GM23338 (cell line): ENCODE data around the gene TENT4B. TPM values are rescaled to one million over a fixed set of nuclear protein-coding genes. Genes with fewer than 3 reads are reported as not detected.

Experiments used
- ATAC-seq: fragments of 200-7000 bp; cut with Tn5 transposase; 3 replicates; pipeline ENCODE4 v1.9.1; 2020
- DNase-seq: peaks from one replicate; pipeline ENCODE4 v3.0.0-alpha.2; 2015; ENCODE audit warnings: low spot score
- H2AFZ ChIP-seq: fragments of 200-600 bp; sonication (generic); 2 replicates; pipeline ENCODE4 v1.8.0; 2016; ENCODE audit warnings: antibody characterized with exemption, mild to moderate bottlenecking, moderate library complexity
- H3F3A ChIP-seq: fragments of 200-600 bp; sonication (generic); replicated peaks from 2 replicates; pipeline ENCODE4 v1.8.0; 2017; ENCODE audit warnings: antibody characterized with exemption, mixed run types, low read depth
- H3K27ac ChIP-seq: fragments of 200-600 bp; sonication (generic); 2 replicates; pipeline ENCODE4 v1.6.1; 2016; ENCODE audit warnings: low read depth
- H3K27me3 ChIP-seq: fragments of 200-600 bp; sonication (generic); 2 replicates; pipeline ENCODE4 v1.8.0; 2016; ENCODE audit warnings: mild to moderate bottlenecking, mixed run types, moderate library complexity; ENCODE audit not compliant: insufficient read depth
- H3K36me3 ChIP-seq: fragments of 200-600 bp; sonication (generic); 2 replicates; pipeline ENCODE4 v1.8.0; 2016; ENCODE audit warnings: mild to moderate bottlenecking; ENCODE audit not compliant: insufficient read depth
- H3K4me1 ChIP-seq: fragments of 200-600 bp; sonication (generic); 2 replicates; pipeline ENCODE4 v1.8.0; 2016; ENCODE audit warnings: mild to moderate bottlenecking, moderate library complexity; ENCODE audit not compliant: insufficient read depth
- H3K4me2 ChIP-seq: fragments of 200-600 bp; sonication (generic); 2 replicates; pipeline ENCODE4 v1.7.1; 2017; ENCODE audit warnings: mixed run types
- H3K4me3 ChIP-seq: fragments of 200-600 bp; sonication (generic); 2 replicates; pipeline ENCODE4 v1.6.1; 2016; ENCODE audit warnings: mixed run types
- H3K79me2 ChIP-seq: fragments of 200-600 bp; sonication (generic); replicated peaks from 2 replicates; pipeline ENCODE4 v1.8.0; 2017; ENCODE audit warnings: mild to moderate bottlenecking; ENCODE audit not compliant: insufficient read depth
- H3K9me2 ChIP-seq: fragments of 200-600 bp; sonication (generic); 2 replicates; pipeline ENCODE4 v1.8.0; 2017; ENCODE audit not compliant: insufficient read depth
- H4K20me1 ChIP-seq: fragments of 200-600 bp; sonication (generic); replicated peaks from 2 replicates; pipeline ENCODE4 v1.8.0; 2017; ENCODE audit warnings: mild to moderate bottlenecking; ENCODE audit not compliant: insufficient read depth
- H3K27ac Mint-ChIP-seq: 2 replicates; pipeline ENCODE4 v1.8.0; 2020; ENCODE audit warnings: inconsistent platforms, mild to moderate bottlenecking, moderate library complexity, mixed read lengths
- H3K27me3 Mint-ChIP-seq: 3 replicates; pipeline ENCODE4 v1.8.0; 2022; ENCODE audit warnings: low read depth, mild to moderate bottlenecking, moderate library complexity, mixed read lengths, inconsistent platforms; ENCODE audit not compliant: insufficient read depth, poor library complexity
- H3K36me3 Mint-ChIP-seq: 3 replicates; pipeline ENCODE4 v1.8.0; 2021; ENCODE audit warnings: low read depth, mild to moderate bottlenecking, inconsistent platforms, moderate library complexity, mixed read lengths
- H3K4me1 Mint-ChIP-seq: 3 replicates; pipeline ENCODE4 v1.8.0; 2020; ENCODE audit warnings: mild to moderate bottlenecking, inconsistent platforms, mixed read lengths
- H3K4me3 Mint-ChIP-seq: 3 replicates; pipeline ENCODE4 v1.8.0; 2021; ENCODE audit warnings: moderate library complexity, mild to moderate bottlenecking, inconsistent platforms, mixed read lengths
- H3K9me3 Mint-ChIP-seq: 3 replicates; pipeline ENCODE4 v1.8.0; 2020; ENCODE audit warnings: moderate library complexity, mild to moderate bottlenecking, inconsistent platforms, mixed read lengths
- CREB1 ChIP-seq: fragments of 250-450 bp; sonication (Bioruptor Pico); IDR thresholded peaks from 2 replicates; pipeline ENCODE4 v1.5.0; 2020; ENCODE audit warnings: low read depth, mild to moderate bottlenecking, moderate library complexity
- EZH2 ChIP-seq: fragments of 200-600 bp; sonication (generic); IDR thresholded peaks from one replicate; pipeline ENCODE4 v1.8.0; 2017; ENCODE audit warnings: antibody characterized with exemption, mild to moderate bottlenecking, low read depth; ENCODE audit not compliant: unreplicated experiment
- EZH2phosphoT487 ChIP-seq: fragments of 200-600 bp; sonication (generic); IDR thresholded peaks from one replicate; pipeline ENCODE4 v1.8.1; 2018; ENCODE audit warnings: antibody characterized with exemption; ENCODE audit not compliant: unreplicated experiment
- JUNB ChIP-seq: IDR thresholded peaks from one replicate; pipeline ENCODE4 v1.6.1; 2016; ENCODE audit warnings: antibody characterized with exemption; ENCODE audit not compliant: unreplicated experiment
- NANOG ChIP-seq: IDR thresholded peaks from 2 replicates; pipeline ENCODE4 v1.6.1; 2016; ENCODE audit warnings: antibody characterized with exemption, borderline replicate concordance
- POLR2AphosphoS5 ChIP-seq: IDR thresholded peaks from 2 replicates; pipeline ENCODE4 v1.6.1; 2016; ENCODE audit warnings: antibody characterized with exemption, low read depth
- STAT1 ChIP-seq: IDR thresholded peaks from one replicate; pipeline ENCODE4 v1.6.1; 2016; ENCODE audit warnings: antibody characterized with exemption; ENCODE audit not compliant: unreplicated experiment
- ZNF114 ChIP-seq: fragments of 250-450 bp; sonication (Bioruptor Pico); IDR thresholded peaks from 2 replicates; pipeline ENCODE4 v1.5.0; 2020; ENCODE audit warnings: mild to moderate bottlenecking, moderate library complexity
- ZNF331 ChIP-seq: fragments of 250-450 bp; sonication (Bioruptor Pico); IDR thresholded peaks from 2 replicates; pipeline ENCODE4 v1.5.0; 2020; ENCODE audit warnings: low read depth, mild to moderate bottlenecking, moderate library complexity
- polyA plus RNA-seq: library from polyadenylated mRNA; unstranded; fragments of >200 nt; fragmentation: Nextera tagmentation; extraction: Ambion mirVana; gene quantifications from 2 replicates; pipeline ENCODE4 v1.2.1, GENCODE V29; 2016
- total RNA-seq: library from RNA; depleted of rRNA; stranded (reverse); fragments of >200 nt; shearing (Covaris generic); gene quantifications from 2 replicates; pipeline ENCODE4 v1.2.3, GENCODE V29; 2014
- TF ChIP-seq, protein P1 (sequence below): IDR thresholded peaks from 2 replicates; pipeline ENCODE4 v1.6.1; 2016; ENCODE audit warnings: antibody characterized with exemption
- TF ChIP-seq, protein P2 (sequence below): fragments of 250-450 bp; sonication (Bioruptor Pico); IDR thresholded peaks from 2 replicates; pipeline ENCODE4 v1.5.0; 2020; ENCODE audit warnings: mild to moderate bottlenecking, moderate library complexity

TENT4B gene
- total and polyA plus RNA-seq, 2 experiments from 2014 or later: 17.6 to 21.3 TPM

DNA sequence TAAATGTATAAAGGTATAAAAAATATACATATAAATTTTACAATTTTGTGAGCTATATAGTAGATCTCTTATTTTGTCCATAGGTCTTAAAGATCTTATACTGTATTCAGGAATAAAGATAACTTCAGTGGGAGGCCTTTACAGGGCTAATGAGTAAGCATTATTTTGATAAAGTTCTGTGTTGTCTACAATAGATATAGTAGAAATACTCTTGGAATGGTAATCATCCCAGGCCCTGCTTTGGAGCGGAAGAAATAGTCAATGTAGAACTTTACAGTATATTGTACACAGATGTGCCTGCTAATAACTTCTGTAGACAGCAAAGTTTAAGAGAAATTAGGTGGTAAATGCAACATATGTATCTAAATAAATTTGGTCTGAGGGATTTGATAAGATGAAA lies 42.6 kb downstream of the TENT4B start (continued):
- TF ChIP-seq, protein P1, sequence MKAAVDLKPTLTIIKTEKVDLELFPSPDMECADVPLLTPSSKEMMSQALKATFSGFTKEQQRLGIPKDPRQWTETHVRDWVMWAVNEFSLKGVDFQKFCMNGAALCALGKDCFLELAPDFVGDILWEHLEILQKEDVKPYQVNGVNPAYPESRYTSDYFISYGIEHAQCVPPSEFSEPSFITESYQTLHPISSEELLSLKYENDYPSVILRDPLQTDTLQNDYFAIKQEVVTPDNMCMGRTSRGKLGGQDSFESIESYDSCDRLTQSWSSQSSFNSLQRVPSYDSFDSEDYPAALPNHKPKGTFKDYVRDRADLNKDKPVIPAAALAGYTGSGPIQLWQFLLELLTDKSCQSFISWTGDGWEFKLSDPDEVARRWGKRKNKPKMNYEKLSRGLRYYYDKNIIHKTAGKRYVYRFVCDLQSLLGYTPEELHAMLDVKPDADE: no peak
- no peak for TF ChIP-seq JUNB
- no peak for TF ChIP-seq CREB1 (CRISPR knock-in tag)
- TF ChIP-seq POLR2AphosphoS5: no peak
- TF ChIP-seq ZNF114 (CRISPR knock-in tag): no peak
- TF ChIP-seq STAT1: no peak
- TF ChIP-seq, protein P2, sequence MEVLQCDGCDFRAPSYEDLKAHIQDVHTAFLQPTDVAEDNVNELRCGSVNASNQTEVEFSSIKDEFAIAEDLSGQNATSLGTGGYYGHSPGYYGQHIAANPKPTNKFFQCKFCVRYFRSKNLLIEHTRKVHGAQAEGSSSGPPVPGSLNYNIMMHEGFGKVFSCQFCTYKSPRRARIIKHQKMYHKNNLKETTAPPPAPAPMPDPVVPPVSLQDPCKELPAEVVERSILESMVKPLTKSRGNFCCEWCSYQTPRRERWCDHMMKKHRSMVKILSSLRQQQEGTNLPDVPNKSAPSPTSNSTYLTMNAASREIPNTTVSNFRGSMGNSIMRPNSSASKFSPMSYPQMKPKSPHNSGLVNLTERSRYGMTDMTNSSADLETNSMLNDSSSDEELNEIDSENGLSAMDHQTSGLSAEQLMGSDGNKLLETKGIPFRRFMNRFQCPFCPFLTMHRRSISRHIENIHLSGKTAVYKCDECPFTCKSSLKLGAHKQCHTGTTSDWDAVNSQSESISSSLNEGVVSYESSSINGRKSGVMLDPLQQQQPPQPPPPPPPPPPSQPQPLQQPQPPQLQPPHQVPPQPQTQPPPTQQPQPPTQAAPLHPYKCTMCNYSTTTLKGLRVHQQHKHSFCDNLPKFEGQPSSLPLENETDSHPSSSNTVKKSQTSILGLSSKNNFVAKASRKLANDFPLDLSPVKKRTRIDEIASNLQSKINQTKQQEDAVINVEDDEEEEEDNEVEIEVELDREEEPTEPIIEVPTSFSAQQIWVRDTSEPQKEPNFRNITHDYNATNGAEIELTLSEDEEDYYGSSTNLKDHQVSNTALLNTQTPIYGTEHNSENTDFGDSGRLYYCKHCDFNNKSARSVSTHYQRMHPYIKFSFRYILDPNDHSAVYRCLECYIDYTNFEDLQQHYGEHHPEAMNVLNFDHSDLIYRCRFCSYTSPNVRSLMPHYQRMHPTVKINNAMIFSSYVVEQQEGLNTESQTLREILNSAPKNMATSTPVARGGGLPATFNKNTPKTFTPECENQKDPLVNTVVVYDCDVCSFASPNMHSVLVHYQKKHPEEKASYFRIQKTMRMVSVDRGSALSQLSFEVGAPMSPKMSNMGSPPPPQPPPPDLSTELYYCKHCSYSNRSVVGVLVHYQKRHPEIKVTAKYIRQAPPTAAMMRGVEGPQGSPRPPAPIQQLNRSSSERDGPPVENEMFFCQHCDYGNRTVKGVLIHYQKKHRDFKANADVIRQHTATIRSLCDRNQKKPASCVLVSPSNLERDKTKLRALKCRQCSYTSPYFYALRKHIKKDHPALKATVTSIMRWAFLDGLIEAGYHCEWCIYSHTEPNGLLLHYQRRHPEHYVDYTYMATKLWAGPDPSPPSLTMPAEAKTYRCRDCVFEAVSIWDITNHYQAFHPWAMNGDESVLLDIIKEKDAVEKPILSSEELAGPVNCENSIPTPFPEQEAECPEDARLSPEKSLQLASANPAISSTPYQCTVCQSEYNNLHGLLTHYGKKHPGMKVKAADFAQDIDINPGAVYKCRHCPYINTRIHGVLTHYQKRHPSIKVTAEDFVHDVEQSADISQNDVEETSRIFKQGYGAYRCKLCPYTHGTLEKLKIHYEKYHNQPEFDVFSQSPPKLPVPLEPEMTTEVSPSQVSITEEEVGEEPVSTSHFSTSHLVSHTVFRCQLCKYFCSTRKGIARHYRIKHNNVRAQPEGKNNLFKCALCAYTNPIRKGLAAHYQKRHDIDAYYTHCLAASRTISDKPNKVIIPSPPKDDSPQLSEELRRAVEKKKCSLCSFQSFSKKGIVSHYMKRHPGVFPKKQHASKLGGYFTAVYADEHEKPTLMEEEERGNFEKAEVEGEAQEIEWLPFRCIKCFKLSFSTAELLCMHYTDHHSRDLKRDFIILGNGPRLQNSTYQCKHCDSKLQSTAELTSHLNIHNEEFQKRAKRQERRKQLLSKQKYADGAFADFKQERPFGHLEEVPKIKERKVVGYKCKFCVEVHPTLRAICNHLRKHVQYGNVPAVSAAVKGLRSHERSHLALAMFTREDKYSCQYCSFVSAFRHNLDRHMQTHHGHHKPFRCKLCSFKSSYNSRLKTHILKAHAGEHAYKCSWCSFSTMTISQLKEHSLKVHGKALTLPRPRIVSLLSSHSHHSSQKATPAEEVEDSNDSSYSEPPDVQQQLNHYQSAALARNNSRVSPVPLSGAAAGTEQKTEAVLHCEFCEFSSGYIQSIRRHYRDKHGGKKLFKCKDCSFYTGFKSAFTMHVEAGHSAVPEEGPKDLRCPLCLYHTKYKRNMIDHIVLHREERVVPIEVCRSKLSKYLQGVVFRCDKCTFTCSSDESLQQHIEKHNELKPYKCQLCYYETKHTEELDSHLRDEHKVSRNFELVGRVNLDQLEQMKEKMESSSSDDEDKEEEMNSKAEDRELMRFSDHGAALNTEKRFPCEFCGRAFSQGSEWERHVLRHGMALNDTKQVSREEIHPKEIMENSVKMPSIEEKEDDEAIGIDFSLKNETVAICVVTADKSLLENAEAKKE (CRISPR knock-in tag): no peak

DNA sequence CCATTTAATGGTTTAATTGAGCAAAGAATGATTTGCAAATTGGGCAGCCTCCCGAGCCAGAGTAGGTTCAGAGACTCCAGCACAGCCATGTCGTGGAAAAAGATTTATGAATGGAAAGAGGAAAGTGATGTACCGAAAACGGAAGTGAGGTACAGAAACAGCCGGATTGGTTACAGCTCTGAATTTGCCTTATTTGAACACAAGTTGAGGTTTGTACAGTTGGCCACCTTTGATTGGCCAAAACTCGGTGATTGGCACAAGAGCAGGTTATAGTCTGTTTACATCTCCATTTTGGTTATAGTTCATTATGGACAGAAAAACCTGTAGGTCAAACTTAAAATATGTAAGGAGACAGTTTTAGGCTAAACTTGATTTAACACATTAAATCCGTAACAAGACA lies 44.5 kb downstream of the TENT4B start:
- no peaks in the 10 kb centered on the region for H3K4me1 ChIP-seq
- Mint-ChIP-seq H3K4me1 (peaks cover 7% of the 10 kb centered on the region), H3K27ac (no peak overlapping the region), H3K4me3 (no peak overlapping the region), H3K9me3 (no peaks in the 10 kb centered on the region; the same call in 2 of the 3 replicates), H3K27me3 (peaks cover 8% of the 10 kb centered on the region), H3K36me3 (peaks cover 5% of the 10 kb centered on the region; the same call in 1 of the 3 replicates)
- H3K4me2 ChIP-seq: no peak overlapping the region
- H3K27me3 ChIP-seq: no peaks in the 10 kb centered on the region
- ATAC-seq: no peak
- no peaks in the 10 kb centered on the region for H3F3A ChIP-seq
- no peaks in the 10 kb centered on the region for H3K36me3 ChIP-seq
- no peaks in the 10 kb centered on the region for H3K9me2 ChIP-seq
- no peak overlapping the region for H3K27ac ChIP-seq
- DNase-seq: no peak
- peaks cover 35% of the 10 kb centered on the region for H4K20me1 ChIP-seq
- peaks cover 96% of the 10 kb centered on the region for H3K79me2 ChIP-seq
- no peak overlapping the region for H3K4me3 ChIP-seq
- no peak overlapping the region for H2AFZ ChIP-seq
- no peak for TF ChIP-seq ZNF331 (CRISPR knock-in tag)
- TF ChIP-seq JUNB: no peak
- no peak for TF ChIP-seq ZNF114 (CRISPR knock-in tag)
- no peak for TF ChIP-seq EZH2phosphoT487
- TF ChIP-seq EZH2: no peak
- TF ChIP-seq, protein P1: no peak
- no peak for TF ChIP-seq NANOG
- no peak for TF ChIP-seq POLR2AphosphoS5
